HepG2 (cell line): ENCODE measurements around the gene SLIRP. TPM values are rescaled to one million over a fixed set of nuclear protein-coding genes. Genes with fewer than 3 reads are reported as not detected.

Experiments
- AHR ChIP-seq: IDR thresholded peaks from 2 replicates; pipeline ENCODE4 v1.6.1; 2018; ENCODE audit warnings: missing genetic modification reagents, missing compliant biosample characterization
- CEBPB ChIP-seq: IDR thresholded peaks from 2 replicates; pipeline ENCODE4 v1.6.1; 2011; ENCODE audit warnings: low read depth, low read length, improper control_type of control experiment, borderline replicate concordance
- KLF16 ChIP-seq, 2 experiments: sonication (generic) in 1 of 2; formaldehyde crosslinking in 1 of 2; IDR thresholded peaks; 2 replicates each; pipeline versions ENCODE4 v1.6.1 to v1.8.0; 2016 to 2023; ENCODE audit warnings: missing genetic modification reagents in 2 of 2, missing compliant biosample characterization in 1 of 2
- SMC3 ChIP-seq: IDR thresholded peaks from 2 replicates; pipeline ENCODE4 v1.6.1; 2011; ENCODE audit warnings: low read length, improper control_type of control experiment
- STAG1 ChIP-seq: sonication (generic); formaldehyde crosslinking; IDR thresholded peaks from 2 replicates; pipeline ENCODE4 v1.4.0; 2020; ENCODE audit warnings: missing genetic modification reagents
- U2AF2 ChIP-seq: fragments of 200-400 bp; formaldehyde crosslinking; IDR thresholded peaks from 2 replicates; pipeline ENCODE4 v1.6.1; 2017; ENCODE audit warnings: low read depth, mild to moderate bottlenecking, low read length
- ZBTB4 ChIP-seq: sonication (generic); formaldehyde crosslinking; IDR thresholded peaks from 2 replicates; pipeline ENCODE4 v1.4.0; 2020; ENCODE audit warnings: missing genetic modification reagents, mild to moderate bottlenecking, borderline replicate concordance
- ZC3H4 ChIP-seq: sonication (generic); formaldehyde crosslinking; IDR thresholded peaks from 2 replicates; pipeline ENCODE4 v1.4.0; 2020; ENCODE audit warnings: missing genetic modification reagents, borderline replicate concordance
- ZFP36L1 ChIP-seq: sonication (generic); formaldehyde crosslinking; IDR thresholded peaks from 2 replicates; pipeline ENCODE4 v1.8.0; 2022; ENCODE audit warnings: mild to moderate bottlenecking, missing genetic modification reagents, moderate library complexity
- ZNF143 ChIP-seq: sonication (generic); formaldehyde crosslinking; IDR thresholded peaks from 2 replicates; pipeline ENCODE4 v1.4.0; 2020; ENCODE audit warnings: missing genetic modification reagents
- ZNF33B ChIP-seq: sonication (generic); formaldehyde crosslinking; IDR thresholded peaks from 2 replicates; pipeline ENCODE4 v1.5.1; 2020; ENCODE audit warnings: mild to moderate bottlenecking, missing genetic modification reagents
- ZNF563 ChIP-seq: sonication (generic); formaldehyde crosslinking; IDR thresholded peaks from 2 replicates; pipeline ENCODE4 v1.8.0; 2022; ENCODE audit warnings: mild to moderate bottlenecking, moderate library complexity, missing genetic modification reagents
- ZNF788 ChIP-seq: sonication (generic); formaldehyde crosslinking; IDR thresholded peaks from 2 replicates; pipeline ENCODE4 v1.5.0; 2020; ENCODE audit warnings: mild to moderate bottlenecking, missing genetic modification reagents, borderline replicate concordance
- ZNF816 ChIP-seq: sonication (generic); formaldehyde crosslinking; IDR thresholded peaks from 2 replicates; pipeline ENCODE4 v1.8.0; 2022; ENCODE audit warnings: missing genetic modification reagents, mild to moderate bottlenecking, borderline replicate concordance
- ZSCAN9 ChIP-seq: IDR thresholded peaks from 2 replicates; pipeline ENCODE4 v1.6.1; 2016; ENCODE audit warnings: borderline replicate concordance
- polyA plus RNA-seq, 8 experiments: library from polyadenylated mRNA; depleted of rRNA in 3 of 8; stranded (reverse) in 7 of 8; unstranded in 1 of 8; fragments of >200 nt; fragmentation: Illumina TruSeq in 4 of 8; extraction: Trizol in 4 of 8; gene quantifications; 2 replicates each; pipeline versions ENCODE4 v1.2.1 to v1.2.3, GENCODE V29; 2011 to 2016; ENCODE audit warnings: low read depth in 4 of 8, missing spikeins in 1 of 8, mixed read lengths in 1 of 8; ENCODE audit not compliant: insufficient read depth in 1 of 8
- total RNA-seq, 5 experiments: library from RNA; depleted of rRNA; stranded (reverse); fragments of >200 nt; fragmentation: Illumina TruSeq; extraction: Trizol; gene quantifications; 2 replicates each; pipeline ENCODE4 v1.2.3, GENCODE V29; 2016; ENCODE audit warnings: low read depth in 1 of 5
- TF ChIP-seq, protein P1 (sequence below): sonication (generic); formaldehyde crosslinking; IDR thresholded peaks from 2 replicates; pipeline ENCODE4 v1.8.0; 2022; ENCODE audit warnings: mild to moderate bottlenecking, missing genetic modification reagents; ENCODE audit not compliant: insufficient replicate concordance
- TF ChIP-seq, protein P2 (sequence below): sonication (generic); formaldehyde crosslinking; IDR thresholded peaks from 2 replicates; pipeline ENCODE4 v1.4.0; 2020; ENCODE audit warnings: missing genetic modification reagents

Gene SLIRP
- total and polyA plus RNA-seq, 2 of the 13 experiments (the other 11 are each of a cell fraction or from before 2014, with no cell fraction given), result 281 to 548 TPM

- TF ChIP-seq CEBPB, result peak; percentile 44; the same call in 1 of the 2 replicates
- TF ChIP-seq ZNF33B (CRISPR knock-in tag), result no peak
- no peak for TF ChIP-seq U2AF2
- TF ChIP-seq ZFP36L1, result 0 out of 2 replicates have a peak, but pooled peaks have one; percentile 40
- TF ChIP-seq KLF16 (CRISPR knock-in tag; IDR thresholded peaks at IDR 0.05), result no peak
- 0 out of 2 replicates have a peak, but pooled peaks have one; percentile 3 for TF ChIP-seq AHR (CRISPR knock-in tag)
- TF ChIP-seq ZNF816 (CRISPR knock-in tag), result 0 out of 2 replicates have a peak, but pooled peaks have one; percentile 11
- no peak for TF ChIP-seq ZBTB4 (CRISPR knock-in tag)
- TF ChIP-seq ZNF143 (CRISPR knock-in tag), result peak; percentile 95
- TF ChIP-seq ZSCAN9, result 0 out of 2 replicates have a peak, but pooled peaks have one; percentile 9
- TF ChIP-seq, protein P1, sequence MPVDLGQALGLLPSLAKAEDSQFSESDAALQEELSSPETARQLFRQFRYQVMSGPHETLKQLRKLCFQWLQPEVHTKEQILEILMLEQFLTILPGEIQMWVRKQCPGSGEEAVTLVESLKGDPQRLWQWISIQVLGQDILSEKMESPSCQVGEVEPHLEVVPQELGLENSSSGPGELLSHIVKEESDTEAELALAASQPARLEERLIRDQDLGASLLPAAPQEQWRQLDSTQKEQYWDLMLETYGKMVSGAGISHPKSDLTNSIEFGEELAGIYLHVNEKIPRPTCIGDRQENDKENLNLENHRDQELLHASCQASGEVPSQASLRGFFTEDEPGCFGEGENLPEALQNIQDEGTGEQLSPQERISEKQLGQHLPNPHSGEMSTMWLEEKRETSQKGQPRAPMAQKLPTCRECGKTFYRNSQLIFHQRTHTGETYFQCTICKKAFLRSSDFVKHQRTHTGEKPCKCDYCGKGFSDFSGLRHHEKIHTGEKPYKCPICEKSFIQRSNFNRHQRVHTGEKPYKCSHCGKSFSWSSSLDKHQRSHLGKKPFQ (CRISPR knock-in tag), result peak; percentile 67
- peak; percentile 18; the same call in 1 of the 2 replicates for TF ChIP-seq ZNF563 (CRISPR knock-in tag)
- 0 out of 2 replicates have a peak, but pooled peaks have one; percentile 24 for TF ChIP-seq ZNF788 (CRISPR knock-in tag)
- peak; percentile 35; the same call in 1 of the 2 replicates for TF ChIP-seq SMC3
- peak; percentile 40 for TF ChIP-seq STAG1 (CRISPR knock-in tag)
- no peak for TF ChIP-seq ZC3H4 (CRISPR knock-in tag)
- TF ChIP-seq, protein P2, sequence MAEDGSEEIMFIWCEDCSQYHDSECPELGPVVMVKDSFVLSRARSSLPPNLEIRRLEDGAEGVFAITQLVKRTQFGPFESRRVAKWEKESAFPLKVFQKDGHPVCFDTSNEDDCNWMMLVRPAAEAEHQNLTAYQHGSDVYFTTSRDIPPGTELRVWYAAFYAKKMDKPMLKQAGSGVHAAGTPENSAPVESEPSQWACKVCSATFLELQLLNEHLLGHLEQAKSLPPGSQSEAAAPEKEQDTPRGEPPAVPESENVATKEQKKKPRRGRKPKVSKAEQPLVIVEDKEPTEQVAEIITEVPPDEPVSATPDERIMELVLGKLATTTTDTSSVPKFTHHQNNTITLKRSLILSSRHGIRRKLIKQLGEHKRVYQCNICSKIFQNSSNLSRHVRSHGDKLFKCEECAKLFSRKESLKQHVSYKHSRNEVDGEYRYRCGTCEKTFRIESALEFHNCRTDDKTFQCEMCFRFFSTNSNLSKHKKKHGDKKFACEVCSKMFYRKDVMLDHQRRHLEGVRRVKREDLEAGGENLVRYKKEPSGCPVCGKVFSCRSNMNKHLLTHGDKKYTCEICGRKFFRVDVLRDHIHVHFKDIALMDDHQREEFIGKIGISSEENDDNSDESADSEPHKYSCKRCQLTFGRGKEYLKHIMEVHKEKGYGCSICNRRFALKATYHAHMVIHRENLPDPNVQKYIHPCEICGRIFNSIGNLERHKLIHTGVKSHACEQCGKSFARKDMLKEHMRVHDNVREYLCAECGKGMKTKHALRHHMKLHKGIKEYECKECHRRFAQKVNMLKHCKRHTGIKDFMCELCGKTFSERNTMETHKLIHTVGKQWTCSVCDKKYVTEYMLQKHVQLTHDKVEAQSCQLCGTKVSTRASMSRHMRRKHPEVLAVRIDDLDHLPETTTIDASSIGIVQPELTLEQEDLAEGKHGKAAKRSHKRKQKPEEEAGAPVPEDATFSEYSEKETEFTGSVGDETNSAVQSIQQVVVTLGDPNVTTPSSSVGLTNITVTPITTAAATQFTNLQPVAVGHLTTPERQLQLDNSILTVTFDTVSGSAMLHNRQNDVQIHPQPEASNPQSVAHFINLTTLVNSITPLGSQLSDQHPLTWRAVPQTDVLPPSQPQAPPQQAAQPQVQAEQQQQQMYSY (CRISPR knock-in tag), result 0 out of 2 replicates have a peak, but pooled peaks have one; percentile 41
Measured at GRCh38 chr14:77761205-77761931, 53.5 kb downstream of the SLIRP start (continued).
